Measurements from ENCODE around the gene CCDC200.
"Not testable (repeated sequence)": the region's sequence is repeated elsewhere in the genome, so short reads cannot be mapped to it uniquely, and the experiment has no call there.

The CCDC200 gene

GRCh38 chr17:43216762-43217613 lies 11.4 kb downstream of the CCDC200 start:
- no peak for DNase-seq (ENCODE audit: low read depth in 1 of 2, low spot score in 1 of 2)

DNA sequence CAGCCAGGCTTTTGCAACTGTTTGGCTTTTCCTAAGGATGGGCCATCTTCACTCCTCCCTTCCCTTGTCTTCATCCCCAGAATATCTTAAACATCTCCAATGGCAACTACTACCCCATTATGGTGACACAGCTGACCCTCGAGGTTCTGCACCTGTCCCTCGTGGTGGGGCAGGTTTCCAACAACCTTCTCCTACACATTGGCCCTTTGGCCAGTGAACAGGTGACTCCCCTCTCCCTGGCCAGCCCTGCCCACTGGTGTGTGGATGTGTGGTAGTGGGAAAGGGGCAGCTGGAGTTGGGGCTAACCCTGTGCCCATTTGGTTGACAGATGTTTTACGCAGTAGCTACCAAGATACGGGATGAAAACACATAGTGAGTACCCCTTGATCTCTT lies 12.1 kb downstream of the CCDC200 start:
- DNase-seq (ENCODE audit: low read depth in 1 of 2, low spot score in 1 of 2) = no peak

GRCh38 chr17:43215341-43215740 lies 13.1 kb downstream of the CCDC200 start:
- no peak for DNase-seq (ENCODE audit: low read depth in 1 of 2, low spot score in 1 of 2)

- no peak for DNase-seq (ENCODE audit: low read depth in 1 of 2, low spot score in 1 of 2)
Observed at GRCh38 chr17:43213545-43213944, 14.9 kb downstream of the CCDC200 start.

GRCh38 chr17:43212641-43213490 lies 15.6 kb downstream of the CCDC200 start:
- no peak for DNase-seq (ENCODE audit: low read depth in 1 of 2, low spot score in 1 of 2)

DNA sequence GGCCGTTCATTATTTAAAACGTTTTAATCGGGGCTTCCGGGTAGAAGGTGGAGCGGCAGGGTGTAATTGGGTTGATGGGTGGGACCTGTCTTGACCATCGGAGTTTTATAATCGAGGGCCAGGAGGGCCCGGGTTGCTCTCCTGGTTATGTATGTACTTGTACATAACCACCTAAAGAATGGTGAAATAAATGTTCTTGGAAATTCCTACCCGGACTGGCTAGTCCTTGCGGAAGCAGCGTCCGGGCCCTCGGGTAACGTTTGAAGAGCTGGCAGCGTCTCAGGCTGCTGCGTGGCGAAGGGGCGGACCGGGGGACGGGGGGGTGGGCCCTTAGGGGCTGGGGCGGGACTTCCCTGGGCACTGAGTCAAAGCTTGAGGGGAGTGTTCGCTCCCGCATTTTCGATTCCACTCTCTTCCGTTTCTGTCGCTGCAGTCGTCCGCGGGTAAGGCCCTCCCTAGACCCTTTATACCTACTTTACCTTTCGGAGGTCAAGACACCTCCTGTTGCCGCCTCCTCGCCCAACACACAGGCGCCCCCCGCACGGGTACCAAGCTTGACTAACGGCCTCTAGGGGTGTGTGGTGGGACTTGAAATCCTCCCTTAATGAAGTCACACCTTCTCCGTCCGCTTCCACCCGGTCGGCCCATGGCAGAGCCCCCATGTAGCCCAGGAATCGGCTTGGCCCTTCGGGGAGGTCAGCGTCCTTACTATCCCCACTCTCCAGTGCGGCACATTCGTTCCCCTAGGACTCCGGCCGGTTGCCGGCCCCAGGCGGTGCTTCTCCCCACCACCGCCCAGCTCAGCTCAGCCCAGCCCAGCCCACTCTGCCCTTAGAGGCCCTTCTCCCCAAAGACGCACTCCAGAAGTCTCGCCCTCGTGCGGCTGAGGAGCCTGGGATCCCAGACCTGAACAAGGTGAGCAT lies 16.7 kb downstream of the CCDC200 start, which contains the start of gene TMEM106A:
TSS of gene TMEM106A (plus strand) at position 396 of the 923 bp plus-strand sequence. CDS start 1,167 bp downstream, outside the sequence.
- peak; percentile 47 to 59 for DNase-seq (ENCODE audit: low read depth in 1 of 2, low spot score in 1 of 2)

GRCh38 chr17:43211123-43211479 lies 17.3 kb downstream of the CCDC200 start:
- no peak for DNase-seq (ENCODE audit: low read depth in 1 of 2, low spot score in 1 of 2)

DNA sequence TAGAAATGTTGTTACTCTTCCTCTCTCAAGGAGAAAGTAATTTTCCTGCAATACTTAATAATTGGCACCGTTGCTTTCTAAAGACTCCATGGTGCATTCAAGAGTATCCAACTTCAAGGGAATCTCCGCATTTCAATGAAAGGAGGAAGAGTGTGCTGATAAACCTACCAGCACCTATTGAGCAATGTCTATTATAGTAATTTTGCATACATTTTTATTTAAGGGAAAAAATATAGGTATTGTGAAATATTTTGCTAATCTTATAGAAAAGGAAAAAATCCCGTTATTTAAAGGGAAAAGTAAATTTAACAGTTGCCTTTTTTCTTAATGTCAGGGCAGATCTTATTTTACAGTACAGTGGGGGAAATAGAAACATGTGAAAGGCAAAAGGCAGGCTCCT lies 17.8 kb downstream of the CCDC200 start:
- DNase-seq (ENCODE audit: low read depth in 1 of 2, low spot score in 1 of 2) = no peak

GRCh38 chr17:43203013-43203412 lies 25.4 kb downstream of the CCDC200 start:
- not testable (repeated sequence) for DNase-seq (ENCODE audit: low read depth in 1 of 2, low spot score in 1 of 2)

DNA sequence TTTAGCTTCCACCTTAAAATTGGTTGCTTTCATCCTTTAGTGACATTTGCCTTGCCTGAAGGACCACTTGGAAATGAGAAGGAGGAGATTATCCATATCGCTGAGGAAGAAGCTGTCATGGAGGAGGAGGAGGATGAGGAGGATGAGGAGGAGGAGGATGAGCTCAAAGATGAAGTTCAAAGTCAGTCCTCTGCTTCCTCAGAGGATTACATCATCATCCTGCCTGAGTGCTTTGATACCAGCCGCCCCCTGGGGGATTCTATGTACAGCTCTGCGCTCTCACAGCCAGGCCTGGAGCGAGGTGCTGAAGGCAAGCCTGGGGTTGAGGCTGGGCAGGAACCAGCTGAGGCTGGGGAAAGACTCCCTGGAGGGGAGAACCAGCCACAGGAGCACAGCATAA lies 28.3 kb downstream of the CCDC200 start:
- DNase-seq (ENCODE audit: low read depth in 1 of 2, low spot score in 1 of 2) = no peak

- DNase-seq (ENCODE audit: low read depth in 1 of 2, low spot score in 1 of 2) = no peak
Observed at GRCh38 chr17:43199633-43200032, 28.8 kb downstream of the CCDC200 start.

DNA sequence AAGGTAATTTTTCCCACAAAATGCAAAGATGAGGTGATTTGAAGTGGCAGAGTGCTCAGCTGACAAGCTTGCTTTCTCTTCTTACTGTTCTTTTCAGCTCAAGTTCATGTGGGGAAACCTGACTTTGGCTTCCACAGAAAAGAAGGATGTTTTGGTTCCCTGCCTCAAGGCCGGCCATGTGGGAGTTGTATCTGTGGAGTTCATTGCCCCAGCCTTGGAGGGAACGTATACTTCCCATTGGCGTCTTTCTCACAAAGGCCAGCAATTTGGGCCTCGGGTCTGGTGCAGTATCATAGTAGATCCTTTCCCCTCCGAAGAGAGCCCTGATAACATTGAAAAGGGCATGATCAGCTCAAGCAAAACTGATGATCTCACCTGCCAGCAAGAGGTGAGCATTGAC lies 35.2 kb downstream of the CCDC200 start:
- no peak for DNase-seq (ENCODE audit: low read depth in 1 of 2, low spot score in 1 of 2)

- not testable (repeated sequence) for DNase-seq (ENCODE audit: low read depth in 1 of 2, low spot score in 1 of 2)
Observed at GRCh38 chr17:43186656-43187055, 41.8 kb downstream of the CCDC200 start.

- no peak for DNase-seq (ENCODE audit: low read depth in 1 of 2, low spot score in 1 of 2)
Observed at GRCh38 chr17:43183921-43184320, 44.5 kb downstream of the CCDC200 start.

DNA sequence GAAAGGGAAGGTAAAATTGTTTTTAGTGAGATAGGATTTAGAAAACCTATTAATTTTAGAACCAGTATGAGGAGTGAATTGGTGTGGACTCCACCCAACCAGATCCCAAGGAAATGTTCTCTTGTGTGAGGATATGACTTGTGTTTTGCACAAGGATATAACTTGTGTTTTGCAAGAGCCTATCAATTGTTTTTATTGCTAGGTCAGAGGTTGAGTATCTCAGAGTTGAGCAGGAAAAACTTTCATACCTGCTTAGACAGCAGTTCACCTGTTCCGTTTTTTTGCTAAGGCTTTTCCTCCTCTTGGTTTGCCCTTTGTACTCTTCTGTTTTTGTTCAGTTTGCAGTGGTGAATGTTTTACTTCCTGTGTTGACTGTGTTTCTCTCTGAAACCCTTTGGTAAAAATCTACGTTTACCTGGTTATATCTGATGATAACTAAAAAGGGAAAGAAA lies 52.3 kb downstream of the CCDC200 start:
- DNase-seq (ENCODE audit: low read depth in 1 of 2, low spot score in 1 of 2) = no peak

GRCh38 chr17:43175213-43176118 lies 53.0 kb downstream of the CCDC200 start:
- DNase-seq (ENCODE audit: low read depth in 1 of 2, low spot score in 1 of 2) = no peak

DNA sequence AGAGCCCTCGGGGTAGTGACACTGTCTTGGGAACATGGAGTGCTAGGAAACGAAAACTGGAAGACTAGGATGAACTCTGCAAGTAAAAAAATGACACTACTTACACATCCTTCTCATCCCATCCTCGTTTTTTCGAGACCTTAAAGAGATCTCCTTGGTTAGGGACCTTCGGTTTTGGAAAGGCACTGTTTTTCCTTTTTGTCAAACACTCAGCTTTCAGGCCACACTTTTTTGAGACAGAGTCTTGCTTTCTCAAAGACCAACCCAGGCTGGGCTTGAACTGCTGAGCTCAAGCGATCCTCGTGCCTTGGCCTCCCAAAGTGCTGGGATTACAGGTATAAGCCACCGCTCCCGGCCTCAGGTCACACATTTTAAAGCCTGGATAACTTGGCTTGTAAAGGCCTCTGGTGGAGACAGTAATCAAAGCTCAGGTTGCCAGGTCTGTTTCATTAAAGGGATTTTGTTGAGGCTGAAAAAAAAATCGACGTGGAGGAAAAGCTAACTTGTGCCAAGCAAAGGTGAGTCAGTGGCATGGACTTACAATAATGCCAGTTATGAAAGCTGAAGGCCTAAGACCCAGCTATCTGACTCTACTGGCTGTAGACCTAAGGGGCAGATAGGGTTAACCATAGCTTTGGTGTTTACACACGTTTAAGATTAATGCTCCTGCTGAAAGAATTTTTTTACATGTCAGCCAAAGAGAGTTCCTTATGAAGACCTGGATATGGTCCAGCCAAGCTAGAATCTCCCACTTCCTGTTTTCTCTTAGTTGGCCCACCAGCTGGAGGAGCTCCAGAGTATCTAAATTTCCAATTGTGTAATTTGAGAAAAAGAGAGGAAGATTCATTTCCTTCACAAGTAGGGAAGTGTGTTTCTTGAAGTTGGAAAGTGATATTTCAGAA lies 56.6 kb downstream of the CCDC200 start:
- no peak for DNase-seq (ENCODE audit: low read depth in 1 of 2, low spot score in 1 of 2)

Measured in activated T-helper 1 cell treated with anti-CD3 and anti-CD28 coated beads, Interleukin-2, amount 50 U/mL, for 16 hours (primary cell).